Heart left ventricle (tissue), 13 donors: ENCODE data around the gene MGST3.

ENCODE experiments used
- CTCF ChIP-seq, 12 donors: fragments of 200-600 bp; sonication (generic) in 4 of 12; IDR thresholded peaks; one replicate each; pipeline versions ENCODE4 v1.5.0 to v1.8.0; 2018 to 2022; ENCODE audit warnings: antibody characterized with exemption in 12 of 12, mild to moderate bottlenecking in 5 of 12
- POLR2A ChIP-seq, 2 donors: fragments of 450-650 bp; IDR thresholded peaks; one replicate each; pipeline ENCODE4 v1.6.1; 2017; ENCODE audit warnings: antibody characterized with exemption in 2 of 2, mild to moderate bottlenecking in 2 of 2, moderate library complexity in 2 of 2
- donor health status: ischemic (EF 13 %, LVEDD 7.1; RV severe dilation, severe dysfunction).
- donor health status: DM: no; HTN: yes; CAD: no.
- donor health status: DM: no; HTN: no; CAD: no.
- donor health status: ischemic (EF 25% LVEDD 6.9; RV normal size, moderate dysfunction).
- donor health status: ischemic (EF 25% LVEDD 5.7; RV mildly dilated, moderate dysfunction).
- donor health status: ischemic (EF 35%, LVEDD 5.7; RV mildly dilated, moderate dysfunction).
- donor health status: nonischemic (EF 11% LVEDD 7.7; RV severe dilation, severe dysfunction).
- donor health status: DM: yes; HTN: yes; CAD: no.
- donor health status: PGD.
- donor health status: ischemic (EF 29% LVEDD 5.4; RV normal size, mild dysfunction).
- donor health status: nonischemic (EF 23%, LVEDD 6.1; RV moderate dilation, normal function).

GRCh38 chr1:165697881-165698760 is 67.1 kb downstream of the MGST3 start, which contains the start of gene ALDH9A1:
- TF ChIP-seq CTCF (IDR thresholded peaks at IDR 0.05) (peak in 9 of 12 donors; percentile 7 to 52 (median 41)), POLR2A (IDR thresholded peaks at IDR 0.05) (peak in 1 of 2 donors; percentile 87)
